ENCODE results near the gene WDFY1.

The WDFY1 gene

GRCh38 chr2:223972656-223973102, 27.5 kb upstream of the WDFY1 start:
- no peak for FAIRE-seq
- TF ChIP-seq POLR2A (IDR thresholded peaks at IDR 0.05; ENCODE audit: low read depth, low read length), result no peak
- DNase-seq (ENCODE audit: insufficient read length, low spot score), result no peak

GRCh38 chr2:223971731-223972130, 26.6 kb upstream of the WDFY1 start:
- TF ChIP-seq POLR2A (IDR thresholded peaks at IDR 0.05; ENCODE audit: low read depth, low read length), result no peak
- FAIRE-seq (peak; percentile 6), DNase-seq (ENCODE audit: insufficient read length, low spot score) (no peak)

- FAIRE-seq (peak; percentile 98), DNase-seq (ENCODE audit: insufficient read length, low spot score) (no peak)
- TF ChIP-seq POLR2A (IDR thresholded peaks at IDR 0.05; ENCODE audit: low read depth, low read length), result no peak
These were observed 25.4 kb upstream of the WDFY1 start for GRCh38 chr2:223970343-223971128.

- TF ChIP-seq POLR2A (IDR thresholded peaks at IDR 0.05; ENCODE audit: low read depth, low read length), result no peak
- DNase-seq (ENCODE audit: insufficient read length, low spot score) (no peak), FAIRE-seq (no peak)
These were observed 24.7 kb upstream of the WDFY1 start for GRCh38 chr2:223969856-223970255.

- TF ChIP-seq POLR2A (IDR thresholded peaks at IDR 0.05; ENCODE audit: low read depth, low read length), result no peak
- DNase-seq (ENCODE audit: insufficient read length, low spot score) (no peak), FAIRE-seq (no peak)
These were observed 24.2 kb upstream of the WDFY1 start for GRCh38 chr2:223969315-223969714.

GRCh38 chr2:223967981-223968380, 22.8 kb upstream of the WDFY1 start:
- DNase-seq (ENCODE audit: insufficient read length, low spot score) (no peak), FAIRE-seq (no peak)

GRCh38 chr2:223959688-223960087, 14.6 kb upstream of the WDFY1 start:
- no peak for TF ChIP-seq POLR2A (IDR thresholded peaks at IDR 0.05; ENCODE audit: low read depth, low read length)
- DNase-seq (ENCODE audit: insufficient read length, low spot score) (no peak), FAIRE-seq (no peak)

More at GRCh38 chr2:223967981-223968380, 22.8 kb upstream of the WDFY1 start:
- TF ChIP-seq POLR2A (IDR thresholded peaks at IDR 0.05; ENCODE audit: low read depth, low read length), result no peak

GRCh38 chr2:223957092-223957851, 12.1 kb upstream of the WDFY1 start, which contains the start of gene MRPL44:
Gene MRPL44, plus strand, starts transcription at chr2:223957463. Its CDS starts 10 bp downstream, at chr2:223957473.
- FAIRE-seq, result peak; percentile 86
- TF ChIP-seq POLR2A (IDR thresholded peaks at IDR 0.05; ENCODE audit: low read depth, low read length), result peak; percentile 69

GRCh38 chr2:223956300-223956699, 11.2 kb upstream of the WDFY1 start:
- no peak for TF ChIP-seq POLR2A (IDR thresholded peaks at IDR 0.05; ENCODE audit: low read depth, low read length)
- peak; percentile 61 for FAIRE-seq
- DNase-seq (ENCODE audit: insufficient read length, low spot score), result no peak

More at GRCh38 chr2:223957092-223957851, 12.1 kb upstream of the WDFY1 start, which contains the start of gene MRPL44:
- DNase-seq (ENCODE audit: insufficient read length, low spot score), result peak; percentile 63

- peak; percentile 40 for DNase-seq (ENCODE audit: insufficient read length, low spot score)
These were observed 9.3 kb upstream of the WDFY1 start for GRCh38 chr2:223954401-223954800.

GRCh38 chr2:223952280-223952968, 7.3 kb upstream of the WDFY1 start:
- FAIRE-seq (no peak), DNase-seq (ENCODE audit: insufficient read length, low spot score) (no peak)
- TF ChIP-seq POLR2A (IDR thresholded peaks at IDR 0.05; ENCODE audit: low read depth, low read length), result no peak

More at GRCh38 chr2:223954401-223954800, 9.3 kb upstream of the WDFY1 start:
- FAIRE-seq, result peak; percentile 91
- no peak for TF ChIP-seq POLR2A (IDR thresholded peaks at IDR 0.05; ENCODE audit: low read depth, low read length)

- FAIRE-seq (no peak), DNase-seq (ENCODE audit: insufficient read length, low spot score) (no peak)
- no peak for TF ChIP-seq POLR2A (IDR thresholded peaks at IDR 0.05; ENCODE audit: low read depth, low read length)
These were observed 5.6 kb upstream of the WDFY1 start for GRCh38 chr2:223950448-223951347.
